ENCODE data around the gene CAMK2N2. TPM values are rescaled to one million over a fixed set of nuclear protein-coding genes. Genes with fewer than 3 reads are reported as not detected.

Gene CAMK2N2
- polyA plus RNA-seq (0.06 to 0.29 TPM (median 0.18 TPM) in 3 replicates), polyA minus RNA-seq (0.16 to 0.30 TPM in 2 of 3 replicates, not detected in the other)
- polyA plus RNA-seq (2011; ENCODE audit: low read depth) = not detected
- 0.13 and 0.27 TPM in 2 replicates for polyA plus RNA-seq (2011; cell fraction: cytosol; rRNA removed)
- 0.11 and 0.13 TPM in 2 replicates for polyA plus RNA-seq (2011; cell fraction: nucleus; rRNA removed)
- polyA plus RNA-seq (2012; ENCODE audit: low replicate concordance) = 0.60 TPM in 1 of 2 replicates, not detected in the other
- polyA minus RNA-seq (2011; cell fraction: cytosol; rRNA and poly(A)+ RNA removed) = not detected
- polyA minus RNA-seq (2011; cell fraction: nucleus; rRNA and poly(A)+ RNA removed) = not detected in 2 replicates

DNA sequence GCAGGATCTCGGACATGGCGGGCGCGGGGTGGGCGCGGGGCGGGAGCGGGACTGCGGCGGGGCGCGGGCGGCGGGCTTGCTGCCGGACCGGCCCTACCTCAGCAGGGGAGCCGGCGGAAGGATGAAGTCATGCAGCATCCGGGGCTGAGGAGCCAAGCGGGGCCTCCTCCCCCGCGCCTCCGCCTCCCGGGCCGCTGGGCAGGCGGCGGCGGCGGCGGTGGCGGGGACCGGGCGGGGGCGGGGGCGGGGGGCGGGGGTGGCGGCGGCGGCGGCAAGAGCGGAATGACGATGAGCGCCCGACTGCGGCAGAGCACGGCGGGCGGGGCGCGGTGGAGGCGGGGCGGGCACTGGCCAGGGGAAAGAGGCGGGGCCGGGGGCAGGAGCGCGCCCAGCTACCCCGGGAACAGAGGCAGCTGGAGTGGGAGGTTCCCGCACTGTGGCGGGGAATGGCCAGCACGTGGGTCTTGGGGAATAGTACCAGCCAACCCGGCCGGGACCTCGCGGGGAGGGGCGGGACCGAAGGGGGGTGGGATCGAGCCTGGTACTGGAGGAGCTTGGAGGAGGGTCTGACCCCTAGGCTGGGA lies at the start of gene CAMK2N2:
CAMK2N2 (minus strand) TSS at position 284 of the 584 bp plus-strand sequence; CDS start at position 16, 268 bp downstream.
- Histone ChIP-seq H3K9me3 (ENCODE audit: control insufficient read depth, low read depth, low read length) (no peaks in the 10 kb centered on the region), H3K27me3 (ENCODE audit: control insufficient read depth, extremely low read depth, insufficient read depth, low read length) (peaks cover 22% of the 10 kb centered on the region), H3K4me2 (ENCODE audit: control insufficient read depth, extremely low read depth, insufficient read depth, low read depth, low read length) (peak within 1 kb of the TSS; percentile 81), H3K79me2 (ENCODE audit: control insufficient read depth, insufficient read depth, low read length) (no peaks in the 10 kb centered on the region), H3K9me1 (ENCODE audit: control insufficient read depth, extremely low read depth, insufficient read depth, low read length) (no peaks in the 10 kb centered on the region), H2AFZ (ENCODE audit: control insufficient read depth, low read length) (peak within 1 kb of the TSS; percentile 43), H3K4me1 (ENCODE audit: control insufficient read depth, extremely low read depth, insufficient read depth, low read length) (peaks cover 13% of the 10 kb centered on the region), H3K9ac (ENCODE audit: control insufficient read depth, extremely low read depth, insufficient read depth, low read length) (peak within 1 kb of the TSS; percentile 50), H4K20me1 (ENCODE audit: control insufficient read depth, extremely low read depth, insufficient read depth, low read length) (no peaks in the 10 kb centered on the region), H3K4me3 (ENCODE audit: control insufficient read depth in 2 of 3, extremely low read depth in 1 of 3, insufficient read depth in 2 of 3, low read depth in 1 of 3, low read length in 3 of 3) (peak within 1 kb of the TSS; percentile 39 to 59 (median 58)), H3K27ac (ENCODE audit: control insufficient read depth, insufficient read depth, low read length) (no peak within 1 kb of the TSS), H3K36me3 (ENCODE audit: control insufficient read depth in 2 of 2, extremely low read depth in 1 of 2, insufficient read depth in 2 of 2, low read length in 2 of 2) (peaks cover 4 to 6% of the 10 kb centered on the region in 2 experiments)
- no peak for DNase-seq (ENCODE audit: low read depth, low spot score)
- TF ChIP-seq, protein P1, sequence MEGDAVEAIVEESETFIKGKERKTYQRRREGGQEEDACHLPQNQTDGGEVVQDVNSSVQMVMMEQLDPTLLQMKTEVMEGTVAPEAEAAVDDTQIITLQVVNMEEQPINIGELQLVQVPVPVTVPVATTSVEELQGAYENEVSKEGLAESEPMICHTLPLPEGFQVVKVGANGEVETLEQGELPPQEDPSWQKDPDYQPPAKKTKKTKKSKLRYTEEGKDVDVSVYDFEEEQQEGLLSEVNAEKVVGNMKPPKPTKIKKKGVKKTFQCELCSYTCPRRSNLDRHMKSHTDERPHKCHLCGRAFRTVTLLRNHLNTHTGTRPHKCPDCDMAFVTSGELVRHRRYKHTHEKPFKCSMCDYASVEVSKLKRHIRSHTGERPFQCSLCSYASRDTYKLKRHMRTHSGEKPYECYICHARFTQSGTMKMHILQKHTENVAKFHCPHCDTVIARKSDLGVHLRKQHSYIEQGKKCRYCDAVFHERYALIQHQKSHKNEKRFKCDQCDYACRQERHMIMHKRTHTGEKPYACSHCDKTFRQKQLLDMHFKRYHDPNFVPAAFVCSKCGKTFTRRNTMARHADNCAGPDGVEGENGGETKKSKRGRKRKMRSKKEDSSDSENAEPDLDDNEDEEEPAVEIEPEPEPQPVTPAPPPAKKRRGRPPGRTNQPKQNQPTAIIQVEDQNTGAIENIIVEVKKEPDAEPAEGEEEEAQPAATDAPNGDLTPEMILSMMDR (optimal IDR thresholded peaks at IDR 0.05 in 1 of 3, IDR thresholded peaks at IDR 0.05 in 1 of 3, conservative IDR thresholded peaks at IDR 0.05 in 1 of 3; ENCODE audit: extremely low read depth in 1 of 3, insufficient read depth in 2 of 3, low read length in 3 of 3) = no peak
- dilution Hi-C loops (cut with MboI; ENCODE audit: extremely low pct_ligation_motif_present, low sequenced_read_pairs) = no loop called here
- FAIRE-seq = no peak

DNA sequence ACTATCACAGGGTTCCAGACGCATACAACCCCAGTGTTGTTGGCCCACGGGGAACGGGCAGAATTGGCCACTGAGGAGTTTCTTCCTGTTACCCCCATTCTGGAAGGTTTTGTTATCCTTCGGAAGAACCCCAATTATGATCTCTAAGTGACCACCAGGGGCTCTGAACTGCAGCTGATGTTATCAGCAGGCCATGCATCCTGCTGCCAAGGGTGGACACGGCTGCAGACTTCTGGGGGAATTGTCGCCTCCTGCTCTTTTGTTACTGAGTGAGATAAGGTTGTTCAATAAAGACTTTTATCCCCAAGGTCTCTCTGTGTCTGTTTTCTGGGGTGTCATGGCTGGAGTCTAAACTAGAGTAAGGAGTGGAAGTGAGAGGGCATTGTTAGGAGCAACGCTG lies 47.4 kb upstream of the CAMK2N2 start:
- Histone ChIP-seq H2AFZ (ENCODE audit: control insufficient read depth, low read length) (no peak overlapping the region), H3K4me1 (ENCODE audit: control insufficient read depth, extremely low read depth, insufficient read depth, low read length) (no peaks in the 10 kb centered on the region), H3K4me3 (ENCODE audit: control insufficient read depth in 2 of 3, extremely low read depth in 1 of 3, insufficient read depth in 2 of 3, low read depth in 1 of 3, low read length in 3 of 3) (no peak overlapping the region), H3K9ac (ENCODE audit: control insufficient read depth, extremely low read depth, insufficient read depth, low read length) (no peak overlapping the region), H3K27ac (ENCODE audit: control insufficient read depth, insufficient read depth, low read length) (no peak overlapping the region), H3K27me3 (ENCODE audit: control insufficient read depth, extremely low read depth, insufficient read depth, low read length) (no peaks in the 10 kb centered on the region), H3K79me2 (ENCODE audit: control insufficient read depth, insufficient read depth, low read length) (peaks cover 22% of the 10 kb centered on the region), H3K9me1 (ENCODE audit: control insufficient read depth, extremely low read depth, insufficient read depth, low read length) (no peaks in the 10 kb centered on the region), H3K4me2 (ENCODE audit: control insufficient read depth, extremely low read depth, insufficient read depth, low read depth, low read length) (no peak overlapping the region), H3K9me3 (ENCODE audit: control insufficient read depth, low read depth, low read length) (no peaks in the 10 kb centered on the region), H4K20me1 (ENCODE audit: control insufficient read depth, extremely low read depth, insufficient read depth, low read length) (peaks cover 7% of the 10 kb centered on the region), H3K36me3 (ENCODE audit: control insufficient read depth in 2 of 2, extremely low read depth in 1 of 2, insufficient read depth in 2 of 2, low read length in 2 of 2) (peaks cover 41 to 48% of the 10 kb centered on the region in 2 experiments)
- dilution Hi-C loops (cut with MboI; ENCODE audit: extremely low pct_ligation_motif_present, low sequenced_read_pairs) = no loop called here
- DNase-seq (ENCODE audit: low read depth, low spot score) (no peak), FAIRE-seq (no peak)
- no peak for TF ChIP-seq EZH2 (IDR thresholded peaks at IDR 0.05; ENCODE audit: low read length)
- TF ChIP-seq, protein P1 (optimal IDR thresholded peaks at IDR 0.05 in 1 of 3, IDR thresholded peaks at IDR 0.05 in 1 of 3, conservative IDR thresholded peaks at IDR 0.05 in 1 of 3; ENCODE audit: extremely low read depth in 1 of 3, insufficient read depth in 2 of 3, low read length in 3 of 3) = no peak

All from keratinocyte (primary cell).